HG03095 (cell line): ENCODE measurements around the gene VSIG2.
A peak's percentile ranks its signal among the peaks of the same experiment; 100 is the strongest.
"Not testable (repeated sequence)": the region's sequence is repeated elsewhere in the genome, so short reads cannot be mapped to it uniquely, and the experiment has no call there.

Experiments used
- ATAC-seq: cut with Tn5 transposase; IDR thresholded peaks from one replicate; pipeline ENCODE4 v1.9.1; 2021; ENCODE audit warnings: moderate library complexity; ENCODE audit not compliant: unreplicated experiment

VSIG2 gene

GRCh38 chr11:124751741-124752470 lies at the start of gene VSIG2:
VSIG2 (minus strand) TSS chr11:124752255; CDS start chr11:124752137, 118 bp downstream.
- no peak for ATAC-seq

GRCh38 chr11:124801014-124801413 lies 49.0 kb upstream of the VSIG2 start:
- no peak for ATAC-seq

- peak; percentile 91 for ATAC-seq
These were observed 48.3 kb upstream of the VSIG2 start, which contains the start of gene MSANTD2 for GRCh38 chr11:124800226-124800929. MSANTD2 (minus strand) TSS chr11:124800406; CDS start chr11:124800380, 26 bp downstream.

DNA sequence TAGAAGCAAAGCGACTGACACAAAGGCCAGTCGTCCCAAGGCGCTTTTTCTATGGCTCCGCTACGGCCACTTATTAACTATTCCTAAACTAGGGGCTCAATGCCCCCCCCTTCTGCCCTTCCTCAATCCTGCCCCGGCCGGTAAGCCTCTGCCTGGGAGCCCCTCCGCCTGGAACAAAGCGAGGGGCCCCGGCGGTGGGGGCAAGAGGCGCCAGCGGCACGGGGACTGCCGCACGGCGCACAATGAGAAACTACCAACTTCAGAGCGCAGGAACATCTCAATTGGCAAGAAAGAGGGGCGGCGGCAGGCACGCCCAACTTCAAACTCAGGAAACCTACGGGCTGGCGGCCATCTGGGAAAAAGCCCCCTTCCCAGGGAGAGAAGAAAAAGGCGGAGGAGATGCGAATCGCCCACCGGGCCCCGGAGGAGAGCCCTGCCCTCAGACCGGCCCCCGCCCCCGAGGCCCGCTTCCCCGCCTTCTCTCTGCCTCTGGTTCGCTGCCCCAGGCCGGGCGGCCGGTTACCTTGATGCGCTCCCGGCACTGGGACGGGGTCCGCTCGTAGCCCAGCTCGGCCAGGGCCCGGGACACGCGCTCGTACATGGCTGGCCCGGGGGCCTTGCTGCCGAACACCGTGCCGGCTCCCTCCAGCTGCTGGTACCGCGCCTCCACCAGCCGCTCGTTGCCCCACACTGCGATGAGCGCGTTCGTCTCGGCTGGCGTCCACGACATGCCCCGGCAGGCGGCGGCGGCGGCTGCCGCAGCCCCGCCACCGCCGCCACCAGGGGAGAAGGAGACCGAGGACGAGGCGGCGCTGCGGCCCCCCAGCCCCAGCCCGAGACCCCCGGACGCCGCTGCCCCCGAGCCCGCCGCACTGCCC lies 47.5 kb upstream of the VSIG2 start:
- ATAC-seq: peak; percentile 35

GRCh38 chr11:124798991-124799347 lies 46.9 kb upstream of the VSIG2 start:
- ATAC-seq: peak; percentile 24

GRCh38 chr11:124796312-124796711 lies 44.3 kb upstream of the VSIG2 start:
- ATAC-seq: no peak

GRCh38 chr11:124793466-124794278 lies 41.6 kb upstream of the VSIG2 start:
- ATAC-seq: peak; percentile 59

GRCh38 chr11:124791626-124792341 lies 39.7 kb upstream of the VSIG2 start:
- peak; percentile 66 for ATAC-seq

- no peak for ATAC-seq
These were observed 36.5 kb upstream of the VSIG2 start for GRCh38 chr11:124788521-124788920.

DNA sequence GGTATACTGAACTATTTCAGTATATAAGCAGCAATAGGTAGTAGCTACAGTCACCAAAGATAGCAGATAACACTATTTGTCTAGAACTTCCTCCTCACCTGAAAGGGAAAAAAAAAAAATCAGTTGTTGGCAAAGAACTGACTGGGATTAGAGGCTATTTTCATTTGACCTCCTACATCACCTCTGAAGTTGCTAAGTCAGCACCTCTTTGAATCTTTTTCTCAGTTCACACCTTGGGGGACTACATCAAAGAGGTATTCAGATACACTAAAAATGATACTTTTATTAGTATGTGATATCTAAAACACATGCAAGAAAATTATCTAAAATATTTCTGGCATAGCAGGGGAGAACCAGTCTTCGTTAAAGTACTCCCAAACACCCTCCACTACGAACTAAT lies 32.0 kb upstream of the VSIG2 start:
- no peak for ATAC-seq

DNA sequence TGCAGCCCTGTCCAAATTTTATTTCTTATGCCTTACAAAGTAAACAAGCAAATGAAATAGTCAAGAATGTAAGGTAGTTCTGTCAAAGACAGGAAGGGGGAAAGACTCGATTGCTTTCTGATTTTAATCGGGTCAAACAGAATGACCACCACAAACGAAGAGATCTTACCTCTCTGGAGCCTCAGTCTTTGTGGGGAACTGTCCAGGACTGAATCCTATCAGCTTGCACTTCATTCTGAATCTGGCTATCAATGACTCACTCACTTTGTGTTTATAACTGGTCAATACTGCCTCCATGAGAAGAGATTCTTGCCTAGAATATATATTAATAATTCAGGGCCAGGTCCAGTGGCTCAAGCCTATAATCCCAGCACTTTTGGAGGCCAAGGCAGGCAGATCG lies 30.9 kb upstream of the VSIG2 start:
- no peak for ATAC-seq

GRCh38 chr11:124779568-124779967 lies 27.5 kb upstream of the VSIG2 start:
- ATAC-seq: no peak

DNA sequence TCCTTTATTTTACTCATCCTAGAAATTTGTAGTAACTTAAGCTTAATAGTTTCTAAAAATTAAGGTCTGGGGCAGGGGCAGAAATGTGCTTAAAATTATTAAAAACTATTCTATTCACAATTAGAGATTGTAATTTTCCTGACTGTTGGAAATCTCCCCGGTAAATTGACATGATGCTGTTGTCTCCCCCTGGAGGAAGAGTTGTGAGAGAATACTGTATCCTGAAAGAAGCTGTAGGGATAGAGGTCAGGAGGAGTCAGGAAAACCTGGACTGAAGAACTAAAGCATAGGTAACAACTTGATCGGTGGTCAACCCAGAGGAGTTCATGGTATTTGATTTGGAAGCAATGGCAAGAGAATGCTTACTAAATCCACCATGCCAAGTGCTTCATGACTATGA lies 26.2 kb upstream of the VSIG2 start:
- ATAC-seq: no peak

- no peak for ATAC-seq
These were observed 25.0 kb upstream of the VSIG2 start for GRCh38 chr11:124776865-124777645.

- ATAC-seq: not testable (repeated sequence)
These were observed 18.9 kb upstream of the VSIG2 start for GRCh38 chr11:124770959-124771358.

GRCh38 chr11:124769806-124770774 lies 18.0 kb upstream of the VSIG2 start:
- ATAC-seq: no peak

- ATAC-seq: no peak
These were observed 16.9 kb upstream of the VSIG2 start for GRCh38 chr11:124768914-124769313.

DNA sequence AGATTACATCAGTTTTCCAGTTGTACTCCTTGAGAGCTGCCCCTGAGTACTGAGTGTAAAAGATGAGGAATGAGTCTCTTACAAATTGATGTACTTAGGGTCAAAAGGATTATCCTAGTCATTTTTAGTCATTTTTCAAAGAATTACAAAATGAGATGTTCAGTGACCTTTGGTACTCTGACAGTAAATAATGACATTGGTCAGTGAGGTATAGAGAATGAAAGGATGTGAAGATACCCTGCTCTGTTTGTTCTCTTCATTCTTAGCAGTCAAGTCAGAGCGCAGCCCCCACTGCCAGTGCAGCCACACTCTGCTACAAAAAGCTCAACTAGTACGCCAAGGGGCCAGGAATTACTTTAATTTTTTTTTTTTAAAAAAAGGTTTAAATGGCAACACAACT lies 14.1 kb upstream of the VSIG2 start:
- ATAC-seq: no peak
